ENCODE data around the gene LRP4. TPM values are rescaled to one million over a fixed set of nuclear protein-coding genes. Genes with fewer than 3 reads are reported as not detected.

Gene LRP4
- total and polyA plus RNA-seq, 12 donors, result 2.9 to 24.5 (median 11.4) TPM

DNA sequence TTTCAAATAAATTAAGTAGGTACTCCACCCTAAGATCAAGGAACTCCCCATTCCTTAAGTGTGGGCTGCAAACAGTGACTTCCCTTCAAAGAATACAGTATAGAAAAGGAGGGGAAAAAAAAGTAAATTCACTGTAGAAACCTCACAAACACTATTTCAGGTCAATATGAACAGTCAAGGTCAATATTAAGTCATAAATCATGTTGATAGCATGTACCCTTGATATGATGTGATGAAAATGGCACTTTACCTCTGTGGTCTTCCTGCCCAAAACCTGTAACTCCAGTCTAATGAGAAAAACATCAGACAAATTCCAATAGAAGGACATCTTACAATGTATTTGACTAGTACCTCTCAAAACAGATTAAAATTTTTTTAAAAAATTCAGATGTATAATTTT lies 80.5 kb downstream of the LRP4 start:
- Histone ChIP-seq H3K4me1 (replicated peaks in 1 of 2) (peaks cover 0 to 7% of the 10 kb centered on the region in 2 donors), H3K9me3 (replicated peaks in 1 of 3) (no peaks in the 10 kb centered on the region), H3K4me3 (no peak overlapping the region), H3K27ac (no peak overlapping the region), H3K27me3 (no peaks in the 10 kb centered on the region), H3K36me3 (replicated peaks in 1 of 2) (no peaks in the 10 kb centered on the region)
- TF ChIP-seq POLR2A (IDR thresholded peaks at IDR 0.05) (no peak), CTCF (IDR thresholded peaks at IDR 0.05) (no peak)
- DNase-seq, result no peak
- intact Hi-C loops (cut with DNase I), result no loop called here

- no peaks in the 10 kb centered on the region for H3K36me3 ChIP-seq (replicated peaks in 1 of 2)
- DNase-seq, result no peak
- no peaks in the 10 kb centered on the region for H3K9me3 ChIP-seq (replicated peaks in 1 of 3)
- no peak overlapping the region for H3K27ac ChIP-seq
- TF ChIP-seq POLR2A (IDR thresholded peaks at IDR 0.05), result no peak
- TF ChIP-seq CTCF (IDR thresholded peaks at IDR 0.05), result no peak
- H3K27me3 ChIP-seq, result no peaks in the 10 kb centered on the region
- intact Hi-C loops (cut with DNase I), result no loop called here
- H3K4me3 ChIP-seq, result no peak overlapping the region
- peaks cover 0 to 7% of the 10 kb centered on the region in 2 donors for H3K4me1 ChIP-seq (replicated peaks in 1 of 2)
These were observed 81.5 kb downstream of the LRP4 start for GRCh38 chr11:46836870-46837269.

DNA sequence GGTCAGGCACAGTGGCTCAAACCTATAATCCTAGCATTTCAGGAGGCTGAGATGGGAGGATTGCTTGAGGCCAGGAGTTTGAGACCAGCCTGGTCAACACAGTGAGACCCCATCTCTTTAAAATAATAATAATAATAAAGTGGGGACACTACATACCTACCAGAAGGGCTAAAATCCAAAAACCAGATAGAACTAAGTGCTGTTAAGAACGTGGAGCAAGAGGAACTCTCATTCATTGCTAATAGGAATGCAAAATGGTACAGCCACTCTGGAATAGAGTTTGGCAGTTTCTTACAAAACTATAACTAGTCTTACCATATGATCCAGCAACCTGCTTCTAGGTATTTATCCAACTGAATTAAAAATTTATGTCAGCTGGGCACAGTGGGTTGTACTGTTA lies 81.9 kb downstream of the LRP4 start:
- Histone ChIP-seq H3K27me3 (no peaks in the 10 kb centered on the region), H3K27ac (no peak overlapping the region), H3K36me3 (replicated peaks in 1 of 2) (no peaks in the 10 kb centered on the region), H3K4me1 (replicated peaks in 1 of 2) (peaks cover 0 to 7% of the 10 kb centered on the region in 2 donors), H3K4me3 (no peak overlapping the region), H3K9me3 (replicated peaks in 1 of 3) (no peaks in the 10 kb centered on the region)
- TF ChIP-seq POLR2A (IDR thresholded peaks at IDR 0.05), result no peak
- no peak for TF ChIP-seq CTCF (IDR thresholded peaks at IDR 0.05)
- intact Hi-C loops (cut with DNase I), result no loop called here
- 88 to 100% (median 95%) methylated on average over 1 of the region's 1 CpG for WGBS, 4 donors
- DNase-seq, result no peak

DNA sequence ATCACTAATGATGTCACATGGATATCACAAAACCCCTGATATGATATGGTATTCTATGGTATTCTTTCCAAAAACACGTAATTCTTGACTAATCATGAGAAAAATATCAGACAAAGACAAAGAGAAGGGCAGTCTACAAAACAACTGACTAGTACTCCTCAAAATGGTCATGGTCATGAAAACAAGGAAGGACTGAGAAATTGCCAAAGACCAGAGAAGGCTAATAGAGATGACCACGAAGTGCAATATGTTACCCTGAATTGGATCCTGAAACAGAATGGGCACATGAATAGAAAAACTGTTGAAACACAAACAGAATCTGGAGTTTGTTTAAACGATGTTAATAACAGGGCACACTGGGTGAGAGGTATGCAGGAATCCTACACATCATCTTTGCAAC lies 82.5 kb downstream of the LRP4 start:
- 77 to 86% (median 82%) methylated on average over 3 of the region's 3 CpGs for WGBS, 4 donors
- Histone ChIP-seq H3K36me3 (replicated peaks in 1 of 2) (no peaks in the 10 kb centered on the region), H3K27me3 (no peaks in the 10 kb centered on the region), H3K9me3 (replicated peaks in 1 of 3) (no peaks in the 10 kb centered on the region), H3K4me1 (replicated peaks in 1 of 2) (peaks cover 0 to 7% of the 10 kb centered on the region in 2 donors), H3K27ac (no peak overlapping the region), H3K4me3 (no peak overlapping the region)
- intact Hi-C loops (cut with DNase I), result no loop called here
- DNase-seq, result no peak
- TF ChIP-seq CTCF (IDR thresholded peaks at IDR 0.05), result no peak
- no peak for TF ChIP-seq POLR2A (IDR thresholded peaks at IDR 0.05)

Data from adrenal gland (tissue), 12 donors.